H9 (cell line): Measurements from ENCODE around the gene CTNNAL1. TPM values are rescaled to one million over a fixed set of nuclear protein-coding genes. Genes with fewer than 3 reads are reported as not detected.

Experiments used
- DNase-seq: peaks from one replicate; pipeline ENCODE4 v3.0.0-alpha.2; 2017
- H2AFZ ChIP-seq: one replicate; pipeline ENCODE4 v1.6.1; 2013; ENCODE audit warnings: mild to moderate bottlenecking, low read length, control low read depth, moderate library complexity
- H2AK5ac ChIP-seq: 2 replicates; pipeline ENCODE4 v1.6.1; 2013; ENCODE audit warnings: low read length, control low read depth, mixed read lengths; ENCODE audit not compliant: insufficient read length
- H2BK120ac ChIP-seq: one replicate; pipeline ENCODE4 v1.6.1; 2013; ENCODE audit warnings: low read depth, mild to moderate bottlenecking, low read length, control low read depth, inconsistent platforms; ENCODE audit not compliant: poor library complexity, severe bottlenecking
- H2BK12ac ChIP-seq: 2 replicates; pipeline ENCODE4 v1.6.1; 2013; ENCODE audit warnings: low read length, control low read depth, mixed read lengths, low read depth; ENCODE audit not compliant: insufficient read length
- H2BK15ac ChIP-seq: 2 replicates; pipeline ENCODE4 v1.6.1; 2013; ENCODE audit warnings: low read depth, low read length, control low read depth
- H2BK20ac ChIP-seq: one replicate; pipeline ENCODE4 v1.6.1; 2013; ENCODE audit warnings: low read depth, mild to moderate bottlenecking, low read length, control low read depth, inconsistent platforms; ENCODE audit not compliant: poor library complexity, severe bottlenecking
- H2BK5ac ChIP-seq: 2 replicates; pipeline ENCODE4 v1.6.1; 2013; ENCODE audit warnings: low read length, control low read depth, mixed read lengths; ENCODE audit not compliant: insufficient read length
- H3K14ac ChIP-seq: 2 replicates; pipeline ENCODE4 v1.6.1; 2013; ENCODE audit warnings: low read length, control low read depth; ENCODE audit not compliant: insufficient read depth
- H3K18ac ChIP-seq: 2 replicates; pipeline ENCODE4 v1.6.1; 2013; ENCODE audit warnings: low read depth, mild to moderate bottlenecking, mixed read lengths, low read length, control low read depth; ENCODE audit not compliant: insufficient read length
- H3K23ac ChIP-seq: 2 replicates; pipeline ENCODE4 v1.6.1; 2013; ENCODE audit warnings: low read length, control low read depth, mixed read lengths, low read depth; ENCODE audit not compliant: insufficient read length
- H3K23me2 ChIP-seq: 2 replicates; pipeline ENCODE4 v1.6.1; 2013; ENCODE audit warnings: low read depth, mild to moderate bottlenecking, mixed read lengths, low read length, control low read depth; ENCODE audit not compliant: insufficient read length, poor library complexity, severe bottlenecking
- H3K27ac ChIP-seq: 2 replicates; pipeline ENCODE4 v1.5.1; 2013; ENCODE audit warnings: low read length, control low read depth, mixed read lengths, low read depth; ENCODE audit not compliant: insufficient read length
- H3K27me3 ChIP-seq: 2 replicates; pipeline ENCODE4 v1.6.1; 2013; ENCODE audit warnings: low read length, control low read depth, inconsistent platforms; ENCODE audit not compliant: insufficient read depth
- H3K4ac ChIP-seq: 2 replicates; pipeline ENCODE4 v1.6.1; 2013; ENCODE audit warnings: low read depth, mild to moderate bottlenecking, control low read depth, inconsistent platforms, low read length, moderate library complexity
- H3K4me1 ChIP-seq: 2 replicates; pipeline ENCODE4 v1.6.1; 2013; ENCODE audit warnings: low read length, control low read depth, inconsistent platforms; ENCODE audit not compliant: insufficient read depth
- H3K4me2 ChIP-seq: 2 replicates; pipeline ENCODE4 v1.6.1; 2013; ENCODE audit warnings: low read length, control low read depth, mixed read lengths; ENCODE audit not compliant: insufficient read length, insufficient read depth
- H3K56ac ChIP-seq: 2 replicates; pipeline ENCODE4 v1.6.1; 2013; ENCODE audit warnings: low read depth, mild to moderate bottlenecking, mixed read lengths, low read length, control low read depth; ENCODE audit not compliant: insufficient read length
- H3K79me1 ChIP-seq: 2 replicates; pipeline ENCODE4 v1.6.1; 2013; ENCODE audit warnings: low read depth, mild to moderate bottlenecking, moderate library complexity, low read length, control low read depth, inconsistent platforms; ENCODE audit not compliant: insufficient read depth, poor library complexity, severe bottlenecking
- H3K79me2 ChIP-seq: 2 replicates; pipeline ENCODE4 v1.6.1; 2013; ENCODE audit warnings: low read length, control low read depth, inconsistent platforms; ENCODE audit not compliant: insufficient read depth
- H3K9ac ChIP-seq: 2 replicates; pipeline ENCODE4 v1.6.1; 2013; ENCODE audit warnings: low read length, control low read depth, mixed read lengths; ENCODE audit not compliant: insufficient read length; ENCODE audit errors: extremely low read depth
- H3K9me3 ChIP-seq: one replicate; pipeline ENCODE4 v1.6.1; 2013; ENCODE audit warnings: low read depth, low read length, inconsistent platforms; ENCODE audit not compliant: control insufficient read depth
- H3T11ph ChIP-seq: one replicate; pipeline ENCODE4 v1.6.1; 2013; ENCODE audit warnings: mild to moderate bottlenecking, low read length, control low read depth, inconsistent platforms
- H4K20me1 ChIP-seq: one replicate; pipeline ENCODE4 v1.6.1; 2013; ENCODE audit not compliant: control insufficient read depth, insufficient read length, insufficient read depth
- H4K5ac ChIP-seq: 2 replicates; pipeline ENCODE4 v1.6.1; 2013; ENCODE audit warnings: low read depth, mild to moderate bottlenecking, mixed read lengths, low read length, control low read depth; ENCODE audit not compliant: insufficient read length
- H4K8ac ChIP-seq: replicated peaks from 2 replicates; pipeline ENCODE4 v1.6.1; 2013; ENCODE audit warnings: low read length, control low read depth, mixed read lengths, low read depth; ENCODE audit not compliant: insufficient read length
- H4K91ac ChIP-seq: 2 replicates; pipeline ENCODE4 v1.6.1; 2013; ENCODE audit warnings: low read depth, mild to moderate bottlenecking, moderate library complexity, mixed read lengths, low read length, control low read depth; ENCODE audit not compliant: insufficient read length
- H3K27ac Mint-ChIP-seq, 3 experiments: 2 replicates in 2 of 3; 3 replicates in 1 of 3; pipeline ENCODE4 v1.8.0; 2020 to 2021; ENCODE audit warnings: mixed read lengths in 3 of 3, mild to moderate bottlenecking in 1 of 3, moderate library complexity in 1 of 3
- H3K27me3 Mint-ChIP-seq: 2 replicates; pipeline ENCODE4 v1.8.0; 2021; ENCODE audit warnings: low read depth, mild to moderate bottlenecking, moderate library complexity, mixed read lengths
- H3K36me3 Mint-ChIP-seq, 3 experiments: 2 replicates in 2 of 3; 3 replicates in 1 of 3; pipeline ENCODE4 v1.8.0; 2020 to 2021; ENCODE audit warnings: low read depth in 3 of 3, mixed read lengths in 3 of 3; ENCODE audit not compliant: insufficient read depth in 1 of 3
- H3K4me1 Mint-ChIP-seq, 2 experiments: 2 replicates each; pipeline ENCODE4 v1.8.0; 2020; ENCODE audit warnings: mixed read lengths in 2 of 2
- H3K4me3 Mint-ChIP-seq, 2 experiments: 2 replicates in 1 of 2; 3 replicates in 1 of 2; pipeline ENCODE4 v1.8.0; 2020 to 2021; ENCODE audit warnings: mild to moderate bottlenecking in 2 of 2, mixed read lengths in 2 of 2, moderate library complexity in 1 of 2
- H3K9me3 Mint-ChIP-seq, 2 experiments: 2 replicates in 1 of 2; 3 replicates in 1 of 2; pipeline ENCODE4 v1.8.0; 2020; ENCODE audit warnings: mild to moderate bottlenecking in 2 of 2, mixed read lengths in 2 of 2, moderate library complexity in 1 of 2
- CTCF ChIP-seq: fragments of 200-600 bp; sonication (generic); conservative IDR thresholded peaks from 3 replicates; pipeline ENCODE4 v1.8.0; 2021; ENCODE audit warnings: antibody characterized with exemption, mild to moderate bottlenecking
- WGBS: extraction: QIAGEN DNeasy Blood & Tissue Kit; methylation state at CpG from one replicate; pipeline ENCODE4 v1.1.7; 2013; ENCODE audit warnings: missing lambda C conversion rate, low lambda C conversion rate, mixed read lengths; ENCODE audit not compliant: insufficient read length; ENCODE audit errors: extremely low coverage; 5-methylcytosine and 5-hydroxymethylcytosine counted together
- total RNA-seq: library from RNA; stranded (reverse); gene quantifications from 2 replicates; pipeline ENCODE4 v1.2.1, GENCODE V29; 2021

The CTNNAL1 gene
- total RNA-seq, 1 experiment from 2014 or later = 52.9 TPM

- Histone ChIP-seq H4K5ac (no peak overlapping the region), H3K79me2 (peaks cover 1% of the 10 kb centered on the region; the same call in 1 of the 2 replicates), H3K18ac (no peak overlapping the region), H3K27me3 (no peaks in the 10 kb centered on the region), H2BK5ac (no peak overlapping the region), H4K8ac (no peak overlapping the region), H2BK12ac (no peak overlapping the region), H3K14ac (no peak overlapping the region), H4K20me1 (no peaks in the 10 kb centered on the region), H2AFZ (no peak overlapping the region), H3K56ac (no peak overlapping the region), H3K79me1 (peaks cover 6% of the 10 kb centered on the region), H3K9ac (no peak overlapping the region), H2AK5ac (no peak overlapping the region), H3K27ac (no peak overlapping the region), H3K4me1 (no peaks in the 10 kb centered on the region), H2BK120ac (no peak overlapping the region), H3K23ac (no peak overlapping the region), H2BK15ac (no peak overlapping the region), H3K9me3 (no peaks in the 10 kb centered on the region), H3K23me2 (no peaks in the 10 kb centered on the region), H3T11ph (no peak overlapping the region), H2BK20ac (no peak overlapping the region), H4K91ac (no peak overlapping the region), H3K4me2 (no peak overlapping the region), H3K4ac (no peak overlapping the region)
- H3K36me3 Mint-ChIP-seq = peaks cover 21 to 28% (median 27%) of the 10 kb centered on the region in 3 experiments
- no peak for TF ChIP-seq CTCF
- H3K9me3 Mint-ChIP-seq = peaks cover 18 to 20% of the 10 kb centered on the region in 2 experiments
- no peak overlapping the region for H3K4me3 Mint-ChIP-seq
- H3K27ac Mint-ChIP-seq = no peak overlapping the region
- peaks cover 2% of the 10 kb centered on the region in 2 experiments for H3K4me1 Mint-ChIP-seq
- no peak for DNase-seq
- H3K27me3 Mint-ChIP-seq = no peaks in the 10 kb centered on the region
- WGBS = no CpG with 5 or more reads among the region's 2 CpGs
Observed at GRCh38 chr9:109003116-109003515, 10.2 kb downstream of the CTNNAL1 start.
